Endothelial cell of umbilical vein (primary cell): ENCODE measurements around the gene EXOSC5. TPM values are rescaled to one million over a fixed set of nuclear protein-coding genes. Genes with fewer than 3 reads are reported as not detected.

Source experiments
- BruUV-seq: library from RNA; stranded (reverse); fragments of 400-500 nt; replicated peaks from 2 replicates; lab custom pipeline; 2021; lab: Mats Ljungman, UMichigan
- CTCF ChIA-PET: fragments of 300-600, 350-600 bp; sonication (Branson Sonifier 250); formaldehyde crosslinking; loops from one replicate; lab custom pipeline; 2021; ENCODE audit warnings: antibody characterized with exemption, inconsistent platforms; lab: Charles Lee
- POLR2A ChIA-PET: fragments of 300-600, 350-600 bp; sonication (Branson Sonifier 250); formaldehyde crosslinking; loops from one replicate; lab custom pipeline; 2021; ENCODE audit warnings: antibody characterized with exemption, inconsistent platforms; lab: Charles Lee
- DNase-seq: peaks from one replicate; pipeline ENCODE4 v3.0.0-alpha.2; 2011; ENCODE audit warnings: low read depth, low spot score
- FAIRE-seq: peaks from 2 replicates; lab custom pipeline; 2011; peaks lifted over from hg19 to GRCh38; lab: Jason Lieb, UNC
- H2AFZ ChIP-seq: 2 replicates; pipeline ENCODE4 v1.6.0; 2012; ENCODE audit warnings: low read depth, low read length, control low read depth, inconsistent platforms
- H3K27ac ChIP-seq: 2 replicates; pipeline ENCODE4 v1.5.1; 2011; ENCODE audit warnings: low read depth, mild to moderate bottlenecking, control low read depth, low read length, moderate library complexity; ENCODE audit not compliant: insufficient read depth
- H3K27me3 ChIP-seq, 2 experiments: 2 replicates each; pipeline versions ENCODE4 v1.6.0 to v1.6.1; 2011; ENCODE audit warnings: low read length in 2 of 2, mixed read lengths in 1 of 2; ENCODE audit not compliant: control insufficient read depth in 2 of 2, insufficient read depth in 2 of 2
- H3K36me3 ChIP-seq, 2 experiments: 2 replicates in 1 of 2; 3 replicates in 1 of 2; pipeline ENCODE4 v1.5.1; 2011; ENCODE audit warnings: low read length in 2 of 2, mild to moderate bottlenecking in 1 of 2, moderate library complexity in 1 of 2; ENCODE audit not compliant: control insufficient read depth in 2 of 2, insufficient read depth in 2 of 2; ENCODE audit errors: extremely low read depth in 1 of 2
- H3K4me1 ChIP-seq: 3 replicates; pipeline ENCODE4 v1.5.1; 2011; ENCODE audit warnings: mild to moderate bottlenecking, low read length; ENCODE audit not compliant: control insufficient read depth, insufficient read depth; ENCODE audit errors: extremely low read depth
- H3K4me2 ChIP-seq: 2 replicates; pipeline ENCODE4 v1.6.1; 2011; ENCODE audit warnings: low read length, control low read depth, mixed read lengths; ENCODE audit not compliant: insufficient read depth
- H3K4me3 ChIP-seq, 3 experiments: fragments of 200-600 bp in 1 of 3; sonication (generic), shearing (Covaris generic) in 1 of 3; replicated peaks in 1 of 3; 2 replicates each; pipeline ENCODE4 v1.5.1; 2011 to 2016; ENCODE audit warnings: control low read depth in 3 of 3, low read length in 3 of 3, mild to moderate bottlenecking in 2 of 3, inconsistent platforms in 1 of 3, low read depth in 1 of 3, moderate library complexity in 1 of 3; ENCODE audit not compliant: insufficient read depth in 1 of 3
- H3K79me2 ChIP-seq: 2 replicates; pipeline ENCODE4 v1.6.0; 2012; ENCODE audit warnings: low read length, inconsistent platforms; ENCODE audit not compliant: control insufficient read depth, insufficient read depth
- H3K9ac ChIP-seq: replicated peaks from 2 replicates; pipeline ENCODE3; 2011; ENCODE audit warnings: low read length, control low read depth; ENCODE audit not compliant: insufficient read depth; ENCODE audit errors: extremely low read depth
- H3K9me1 ChIP-seq: replicated peaks from 3 replicates; pipeline ENCODE4 v1.6.0; 2011; ENCODE audit warnings: mild to moderate bottlenecking, low read length; ENCODE audit not compliant: control insufficient read depth, insufficient read depth; ENCODE audit errors: extremely low read depth
- H3K9me3 ChIP-seq: replicated peaks from 2 replicates; pipeline ENCODE4 v1.5.1; 2012; ENCODE audit warnings: low read length, inconsistent platforms; ENCODE audit not compliant: control insufficient read depth, insufficient read depth
- H4K20me1 ChIP-seq: replicated peaks from 2 replicates; pipeline ENCODE3; 2011; ENCODE audit warnings: mild to moderate bottlenecking, low read length; ENCODE audit not compliant: control insufficient read depth, insufficient read depth; ENCODE audit errors: extremely low read depth
- EZH2 ChIP-seq: IDR thresholded peaks from 2 replicates; pipeline ENCODE4 v1.6.1; 2012; ENCODE audit warnings: borderline replicate concordance, low read depth, mild to moderate bottlenecking, moderate library complexity, low read length, inconsistent platforms; ENCODE audit not compliant: severe bottlenecking
- GATA2 ChIP-seq: IDR thresholded peaks from 2 replicates; pipeline ENCODE4 v1.7.0; 2011; ENCODE audit warnings: low read depth, mild to moderate bottlenecking, moderate library complexity, mixed read lengths, low read length; ENCODE audit not compliant: insufficient read length, insufficient read depth
- JUN ChIP-seq: IDR thresholded peaks from 2 replicates; pipeline ENCODE4 v1.6.1; 2011; ENCODE audit warnings: borderline replicate concordance, low read depth; ENCODE audit not compliant: insufficient read length, insufficient read depth
- MAX ChIP-seq: IDR thresholded peaks from 2 replicates; pipeline ENCODE4 v1.6.1; 2011; ENCODE audit not compliant: insufficient read depth, insufficient read length
- MYC ChIP-seq: IDR thresholded peaks from one replicate; pipeline ENCODE4 v1.6.1; 2011; ENCODE audit warnings: mild to moderate bottlenecking, low read depth, low read length
- POLR2A ChIP-seq: IDR thresholded peaks from 2 replicates; pipeline ENCODE4 v1.6.1; 2012; ENCODE audit warnings: low read depth, mild to moderate bottlenecking, control low read depth, low read length
- POLR2AphosphoS5 ChIP-seq: IDR thresholded peaks from 2 replicates; pipeline ENCODE4 v1.6.1; 2012; ENCODE audit warnings: low read depth, mild to moderate bottlenecking, control low read depth, low read length, moderate library complexity; ENCODE audit not compliant: insufficient read depth
- dilution Hi-C: fragments of 300-500 bp; cut with MboI; formaldehyde crosslinking; loops from one replicate; pipeline ENCODE4 v1.15.0; 2019; ENCODE audit warnings: low sequenced_read_pairs; ENCODE audit not compliant: extremely low pct_ligation_motif_present
- intact Hi-C: fragments of 100-400 bp; cut with micrococcal nuclease; formaldehyde crosslinking; loops from one replicate; pipeline ENCODE4 v1.10.0; 2022
- polyA plus RNA-seq, 4 experiments: library from polyadenylated mRNA; depleted of rRNA in 3 of 4; stranded (reverse) in 3 of 4; unstranded in 1 of 4; fragments of >200 nt; gene quantifications; 2 replicates each; pipeline versions ENCODE4 v1.2.1 to v1.2.3, GENCODE V29; 2011 to 2012; ENCODE audit warnings: missing spikeins in 1 of 4
- total RNA-seq: library from RNA; stranded (reverse); gene quantifications from 2 replicates; pipeline ENCODE4 v1.2.3, GENCODE V29; 2021

EXOSC5 gene
- total and polyA plus RNA-seq, 2 donors (not counting 3 experiments of a cell fraction or from before 2014, with no cell fraction given): 14.0 to 20.9 TPM

- no peak for FAIRE-seq
- Histone ChIP-seq H3K9ac (no peak overlapping the region), H3K79me2 (peaks cover 48% of the 10 kb centered on the region), H4K20me1 (no peaks in the 10 kb centered on the region), H3K4me3 (no peak overlapping the region), H3K9me1 (no peaks in the 10 kb centered on the region), H3K4me1 (no peaks in the 10 kb centered on the region), H2AFZ (no peak overlapping the region), H3K36me3 (peaks cover 28 to 52% of the 10 kb centered on the region in 2 experiments), H3K27me3 (no peaks in the 10 kb centered on the region), H3K4me2 (no peak overlapping the region), H3K9me3 (no peaks in the 10 kb centered on the region), H3K27ac (no peak overlapping the region)
- no peak for TF ChIP-seq POLR2AphosphoS5
- no peak for TF ChIP-seq POLR2A
- TF ChIP-seq GATA2: no peak
- TF ChIP-seq MYC: no peak
- no peak for TF ChIP-seq JUN
- TF ChIP-seq MAX: no peak
- TF ChIP-seq EZH2: no peak
- intact Hi-C loops (no loop called here), dilution Hi-C loops (no loop called here)
- ChIA-PET POLR2A (interaction anchor here (0.8 kb wide), 1 partner anchor 79 kb away, joined by 5 read pairs; no protein-coding TSS in a partner anchor), CTCF (interaction anchor here (2.0 kb wide), 1 partner anchor 10 kb away, joined by 8 read pairs; no protein-coding TSS in a partner anchor)
- DNase-seq: no peak
- no TSS peak for BruUV-seq
These were observed 55.3 kb downstream of the EXOSC5 start for GRCh38 chr19:41341669-41342490.
